Muscle of leg (tissue), 11 donors: Measurements from ENCODE around the gene PPP2R1A. TPM values are rescaled to one million over a fixed set of nuclear protein-coding genes. Genes with fewer than 3 reads are reported as not detected.
"Not testable (repeated sequence)": the region's sequence is repeated elsewhere in the genome, so short reads cannot be mapped to it uniquely, and the experiment has no call there.

Source experiments
- DNase-seq: peaks from one replicate; pipeline ENCODE4 v3.0.0; 2013
- H3K27ac ChIP-seq: one replicate; pipeline ENCODE4 v1.5.1; 2013; ENCODE audit warnings: mild to moderate bottlenecking, low read length, control low read depth
- H3K27me3 ChIP-seq: one replicate; pipeline ENCODE4 v1.6.1; 2013; ENCODE audit warnings: low read length; ENCODE audit not compliant: control insufficient read depth, insufficient read depth
- H3K36me3 ChIP-seq: one replicate; pipeline ENCODE4 v1.6.1; 2013; ENCODE audit warnings: low read length; ENCODE audit not compliant: control insufficient read depth, insufficient read depth
- H3K4me1 ChIP-seq: one replicate; pipeline ENCODE4 v1.6.1; 2013; ENCODE audit warnings: low read length; ENCODE audit not compliant: control insufficient read depth, insufficient read depth
- H3K4me3 ChIP-seq: one replicate; pipeline ENCODE4 v1.5.1; 2013; ENCODE audit warnings: low read length, control low read depth
- H3K9me3 ChIP-seq: replicated peaks from 2 replicates; pipeline ENCODE4 v1.6.1; 2013; ENCODE audit warnings: low read depth, low read length; ENCODE audit not compliant: control insufficient read depth
- WGBS: methylation state at CpG from one replicate; pipeline ENCODE4 v1.1.5; 2013; ENCODE audit warnings: missing lambda C conversion rate; ENCODE audit not compliant: insufficient coverage; 5-methylcytosine and 5-hydroxymethylcytosine counted together
- polyA plus RNA-seq, 8 donors: library from polyadenylated mRNA; unstranded; fragments of 120-200 nt; gene quantifications; one replicate each; pipeline versions ENCODE4 v1.2.1 to v1.2.3, GENCODE V29; 2013; ENCODE audit warnings: inconsistent platforms in 1 of 8, low replicate concordance in 1 of 8; ENCODE audit not compliant: insufficient read length in 8 of 8, insufficient read depth in 1 of 8
- total RNA-seq: library from RNA; stranded (reverse); fragments of 120-200 nt; gene quantifications from one replicate; pipeline ENCODE4 v1.2.4, GENCODE V29; 2013

PPP2R1A gene
- total and polyA plus RNA-seq, 9 donors = 136 to 349 (median 306) TPM

GRCh38 chr19:52237197-52237596 is 47.3 kb downstream of the PPP2R1A start:
- no peaks in the 10 kb centered on the region for H3K27me3 ChIP-seq
- H3K4me1 ChIP-seq = no peaks in the 10 kb centered on the region
- no peaks in the 10 kb centered on the region for H3K9me3 ChIP-seq
- no peak overlapping the region for H3K27ac ChIP-seq
- no peak overlapping the region for H3K4me3 ChIP-seq
- no CpG with 5 or more reads among the region's 2 CpGs for WGBS
- DNase-seq = no peak
- H3K36me3 ChIP-seq = no peaks in the 10 kb centered on the region

- Histone ChIP-seq H3K36me3 (no peaks in the 10 kb centered on the region), H3K9me3 (no peaks in the 10 kb centered on the region), H3K27ac (no peak overlapping the region), H3K4me1 (no peaks in the 10 kb centered on the region), H3K27me3 (no peaks in the 10 kb centered on the region), H3K4me3 (no peak overlapping the region)
- DNase-seq = peak; percentile 78
- WGBS = 19% methylated on average over 3 of the region's 8 CpGs
These were observed 48.0 kb downstream of the PPP2R1A start for GRCh38 chr19:52237771-52238400.

GRCh38 chr19:52244021-52244420 is 54.2 kb downstream of the PPP2R1A start:
- WGBS = 68% methylated on average over 11 of the region's 12 CpGs
- H3K4me1 ChIP-seq = peaks cover 16% of the 10 kb centered on the region
- H3K36me3 ChIP-seq = no peaks in the 10 kb centered on the region
- H3K27ac ChIP-seq = no peak overlapping the region
- H3K27me3 ChIP-seq = no peaks in the 10 kb centered on the region
- DNase-seq = no peak
- no peak overlapping the region for H3K4me3 ChIP-seq
- H3K9me3 ChIP-seq = no peaks in the 10 kb centered on the region

GRCh38 chr19:52248241-52248640 is 58.4 kb downstream of the PPP2R1A start:
- Histone ChIP-seq H3K27ac (peak overlapping the region; percentile 67), H3K36me3 (no peaks in the 10 kb centered on the region), H3K4me1 (peaks cover 16% of the 10 kb centered on the region), H3K4me3 (no peak overlapping the region), H3K9me3 (no peaks in the 10 kb centered on the region), H3K27me3 (no peaks in the 10 kb centered on the region)
- DNase-seq = peak; percentile 89
- 26% methylated on average over 5 of the region's 6 CpGs for WGBS

GRCh38 chr19:52258426-52258825 is 68.6 kb downstream of the PPP2R1A start:
- Histone ChIP-seq H3K4me3 (no peak overlapping the region), H3K9me3 (no peaks in the 10 kb centered on the region), H3K27me3 (no peaks in the 10 kb centered on the region), H3K36me3 (no peaks in the 10 kb centered on the region), H3K4me1 (no peaks in the 10 kb centered on the region), H3K27ac (no peak overlapping the region)
- no peak for DNase-seq
- 60% methylated on average over 1 of the region's 5 CpGs for WGBS

- H3K9me3 ChIP-seq, DNase-seq, H3K36me3 ChIP-seq, H3K4me1 ChIP-seq, H3K27me3 ChIP-seq, H3K27ac ChIP-seq, H3K4me3 ChIP-seq: not testable (repeated sequence)
- WGBS = 80% methylated on average over 2 of the region's 6 CpGs
These were observed 75.7 kb downstream of the PPP2R1A start for GRCh38 chr19:52265556-52265955.

GRCh38 chr19:52269338-52270261 is 79.7 kb downstream of the PPP2R1A start, which contains the start of gene ZNF766:
TSS of gene ZNF766 (plus strand) at chr19:52269587. CDS start at chr19:52269614, 27 bp downstream.
- peaks cover 12% of the 10 kb centered on the region for H3K4me1 ChIP-seq
- H3K27ac ChIP-seq = peak within 1 kb of the TSS; percentile 100
- H3K27me3 ChIP-seq = no peaks in the 10 kb centered on the region
- peaks cover 15% of the 10 kb centered on the region for H3K36me3 ChIP-seq
- peaks cover 7% of the 10 kb centered on the region for H3K9me3 ChIP-seq
- WGBS = 0% methylated on average over 62 of the region's 70 CpGs
- peak within 1 kb of the TSS; percentile 99 for H3K4me3 ChIP-seq
- DNase-seq = peak; percentile 98

GRCh38 chr19:52270266-52270885 is 80.5 kb downstream of the PPP2R1A start:
- Histone ChIP-seq H3K27me3 (no peaks in the 10 kb centered on the region), H3K4me3 (peak overlapping the region; percentile 99), H3K9me3 (peaks cover 7% of the 10 kb centered on the region), H3K27ac (peak overlapping the region; percentile 100), H3K36me3 (peaks cover 15% of the 10 kb centered on the region), H3K4me1 (peaks cover 12% of the 10 kb centered on the region)
- DNase-seq = no peak
- 11% methylated on average over 10 of the region's 11 CpGs for WGBS

- DNase-seq = no peak
- 100% methylated on average over 2 of the region's 2 CpGs for WGBS
- H3K9me3 ChIP-seq = peaks cover 16% of the 10 kb centered on the region
- peaks cover 26% of the 10 kb centered on the region for H3K36me3 ChIP-seq
- H3K27me3 ChIP-seq = no peaks in the 10 kb centered on the region
- H3K4me3 ChIP-seq = no peak overlapping the region
- H3K27ac ChIP-seq = no peak overlapping the region
- peaks cover 12% of the 10 kb centered on the region for H3K4me1 ChIP-seq
These were observed 83.4 kb downstream of the PPP2R1A start for GRCh38 chr19:52273301-52273700.

GRCh38 chr19:52274191-52274590 is 84.3 kb downstream of the PPP2R1A start:
- Histone ChIP-seq H3K27me3 (no peaks in the 10 kb centered on the region), H3K4me3 (no peak overlapping the region), H3K27ac (no peak overlapping the region), H3K4me1 (peaks cover 8% of the 10 kb centered on the region), H3K9me3 (peaks cover 18% of the 10 kb centered on the region), H3K36me3 (peaks cover 26% of the 10 kb centered on the region)
- DNase-seq = no peak
- 100% methylated on average over 4 of the region's 5 CpGs for WGBS
